GM20431 (cell line): Measurements from ENCODE around the gene ERC1.

Experiments
- in situ Hi-C: fragments of 300-500 bp; cut with MseI, MboI; formaldehyde crosslinking; loops from one replicate; pipeline ENCODE4 v1.15.0; 2020; ENCODE audit warnings: low sequenced_read_pairs; ENCODE audit not compliant: unreplicated experiment

ERC1 gene

DNA sequence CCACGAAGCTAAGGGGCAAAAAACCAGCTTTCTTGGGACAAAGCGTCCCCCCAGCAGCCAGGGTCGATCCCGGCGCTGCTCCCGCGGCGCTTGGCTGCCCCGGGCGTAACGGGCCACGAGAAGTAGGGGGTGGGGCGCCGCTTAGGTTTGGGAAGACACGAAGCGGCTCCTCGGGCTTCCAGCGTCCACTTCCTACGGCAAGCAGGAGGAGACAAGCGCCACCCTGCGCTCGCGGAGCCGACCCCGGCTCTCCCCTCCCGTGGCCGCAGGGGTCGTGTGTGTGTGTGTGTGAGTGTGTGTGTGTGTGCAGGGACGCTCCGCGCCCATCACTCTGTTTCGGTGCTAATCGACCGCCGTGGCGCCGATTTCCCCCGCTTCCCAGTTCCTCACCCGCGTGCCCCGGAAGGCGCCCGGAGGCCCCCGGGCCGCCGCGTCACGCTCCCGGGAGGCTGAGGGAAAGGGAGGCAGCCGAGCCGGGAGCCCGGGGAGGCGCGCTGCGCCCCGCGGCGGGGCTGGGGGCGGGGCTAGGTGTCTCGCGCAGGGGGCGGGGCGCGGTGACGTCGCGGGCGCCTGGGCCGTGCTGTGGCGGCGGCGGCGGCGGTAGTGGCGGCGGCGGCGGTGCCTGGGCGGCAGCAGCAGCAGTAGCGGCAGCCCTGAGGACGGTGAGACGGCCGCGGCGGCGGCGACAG lies at the start of gene ERC1:
Gene ERC1, plus strand, starts transcription at position 563 of the 689 bp plus-strand sequence. CDS start 36,681 bp downstream, outside the sequence.
- in situ Hi-C loops: no loop called here

DNA sequence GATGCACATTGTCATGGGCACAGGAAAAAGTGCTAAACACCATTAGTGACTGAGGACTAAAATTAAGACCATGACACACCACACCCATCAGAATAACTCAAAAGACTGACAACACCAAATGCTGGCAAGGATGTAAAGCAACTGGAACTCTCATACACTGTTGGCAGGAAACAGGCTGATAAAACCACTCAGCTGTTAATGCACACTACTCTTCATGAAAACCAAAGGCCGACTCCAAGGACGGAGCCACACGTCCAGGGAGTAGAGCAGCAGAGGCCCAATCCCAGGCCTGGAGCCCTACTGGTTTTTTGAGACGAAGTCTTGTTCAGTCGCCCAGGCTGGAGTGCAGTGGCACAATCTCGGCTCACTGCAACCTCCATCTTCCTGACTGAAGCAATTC lies 48.0 kb upstream of the ERC1 start:
- in situ Hi-C loops: loop anchor here (10.0 kb wide), 1 partner anchor 378 kb away; no protein-coding TSS in a partner anchor

DNA sequence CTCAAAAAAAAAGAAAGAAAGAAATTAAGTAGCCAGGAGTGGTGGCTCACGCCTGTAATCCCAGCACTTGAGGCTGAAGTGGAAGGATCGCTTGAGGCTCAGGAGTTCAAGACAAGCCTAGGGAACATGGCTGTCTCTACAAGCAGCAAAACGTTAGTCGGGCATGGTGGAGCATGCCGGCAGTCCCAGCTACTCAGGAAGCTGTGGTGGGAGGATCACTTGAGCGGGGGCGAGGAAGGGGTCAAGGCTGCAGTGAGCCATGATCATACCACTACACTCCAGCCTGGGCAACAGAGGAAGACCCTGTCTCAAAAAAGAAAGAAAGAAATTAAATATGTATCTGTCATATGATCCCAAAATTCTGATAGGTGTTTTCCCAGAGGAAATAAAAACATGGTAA lies 46.8 kb upstream of the ERC1 start:
- in situ Hi-C loops: loop anchor here (10.0 kb wide), 1 partner anchor 379 kb away; no protein-coding TSS in a partner anchor

DNA sequence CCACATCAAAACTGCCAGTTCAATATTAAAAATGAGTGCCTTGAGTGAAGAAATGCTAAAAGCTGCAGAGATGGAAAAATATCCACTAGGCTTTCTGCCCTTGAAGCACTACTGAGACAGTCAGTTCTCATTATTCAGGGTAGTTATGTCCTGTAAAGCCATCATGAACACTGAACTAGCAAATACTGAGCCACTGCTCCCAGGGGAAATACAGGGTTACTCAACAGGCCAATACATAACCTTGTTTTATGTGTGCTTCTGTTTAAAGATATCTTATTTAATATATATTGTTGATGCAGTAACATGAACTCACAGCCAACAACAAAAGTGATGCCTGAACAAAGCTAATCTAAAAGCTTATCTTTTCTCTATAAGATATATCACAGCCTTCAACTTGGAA lies 44.8 kb upstream of the ERC1 start:
- in situ Hi-C loops: loop anchor here (10.0 kb wide), 1 partner anchor 381 kb away; no protein-coding TSS in a partner anchor

DNA sequence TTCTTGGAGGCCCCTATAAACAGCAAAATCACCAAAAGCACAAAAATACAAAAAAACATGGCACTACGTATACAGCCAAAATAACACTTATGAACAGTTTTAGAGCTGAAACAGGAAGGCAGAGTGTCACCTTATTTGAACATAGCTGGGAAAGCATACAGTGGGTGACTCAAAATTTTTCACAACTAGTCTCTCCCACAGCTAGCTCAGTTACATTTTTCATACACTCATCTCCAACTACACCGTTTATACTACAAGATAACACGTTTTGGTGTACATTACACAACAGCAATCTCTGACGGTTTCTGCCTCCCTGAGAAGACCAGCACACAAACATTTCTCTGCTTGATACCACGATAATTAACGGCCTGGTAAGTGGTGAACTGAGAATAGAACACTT lies 44.4 kb upstream of the ERC1 start:
- in situ Hi-C loops: loop anchor here (10.0 kb wide), 1 partner anchor 382 kb away; no protein-coding TSS in a partner anchor

DNA sequence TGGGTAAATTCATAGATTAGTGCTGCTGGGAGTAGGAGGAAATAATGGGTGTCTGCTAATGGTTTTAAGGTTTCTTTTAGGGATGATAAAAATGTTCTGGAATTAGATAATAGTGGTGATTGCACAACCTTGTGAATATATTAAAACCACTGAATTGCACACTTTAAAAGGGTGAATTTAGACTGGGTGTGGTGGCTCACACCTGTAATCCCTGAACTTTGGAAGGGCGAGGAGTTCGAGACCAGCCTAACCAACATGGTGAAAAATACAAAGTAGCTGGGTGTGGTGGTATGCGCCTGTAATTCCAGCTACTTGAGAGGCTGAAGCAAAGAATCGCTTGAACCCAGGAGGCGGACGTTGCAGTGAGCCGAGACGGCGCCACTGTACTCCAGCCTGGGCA lies 42.8 kb upstream of the ERC1 start:
- in situ Hi-C loops: loop anchor here (10.0 kb wide), 1 partner anchor 383 kb away; no protein-coding TSS in a partner anchor

DNA sequence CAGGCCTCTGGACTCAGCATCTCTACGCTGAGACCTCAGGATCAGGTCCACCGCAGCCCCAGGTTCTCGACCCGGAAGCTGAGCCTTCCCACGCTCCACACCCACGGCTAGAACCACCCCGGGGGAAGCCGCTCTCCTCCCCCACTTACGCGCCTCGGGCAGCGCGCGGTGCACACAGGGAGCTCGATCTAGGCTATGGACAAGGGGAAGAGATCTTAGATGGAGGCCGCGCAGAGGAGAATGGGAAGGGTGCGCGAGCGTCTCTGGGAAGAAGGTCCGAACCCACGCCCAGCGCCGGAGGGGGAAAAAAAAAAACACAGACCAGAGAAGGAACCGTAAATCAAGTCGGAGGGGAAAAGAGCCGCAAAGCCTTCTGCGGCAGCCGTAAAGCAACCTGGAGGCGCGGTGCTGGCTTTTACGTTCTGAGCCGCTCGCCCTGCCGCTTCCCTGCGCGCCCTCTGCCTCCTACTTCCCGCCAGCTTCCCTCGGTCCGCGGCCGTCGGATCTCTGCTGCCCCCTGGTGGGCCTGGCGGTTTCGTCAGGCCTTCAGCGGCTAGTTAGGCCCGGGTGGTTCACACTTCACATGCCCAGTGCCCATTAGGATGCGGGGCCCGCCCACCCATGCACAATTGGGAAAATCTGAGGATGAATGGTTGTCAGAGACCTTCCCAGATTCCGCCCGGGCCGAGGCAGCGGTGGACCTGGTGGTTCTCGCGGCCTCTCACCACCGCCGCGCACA lies 41.4 kb upstream of the ERC1 start, which contains the start of gene RAD52:
Gene RAD52, minus strand, starts transcription at position 242 of the 739 bp plus-strand sequence. CDS start 16,636 bp downstream, outside the sequence.
- in situ Hi-C loops: loop anchor here (10.0 kb wide), 1 partner anchor 385 kb away; no protein-coding TSS in a partner anchor

DNA sequence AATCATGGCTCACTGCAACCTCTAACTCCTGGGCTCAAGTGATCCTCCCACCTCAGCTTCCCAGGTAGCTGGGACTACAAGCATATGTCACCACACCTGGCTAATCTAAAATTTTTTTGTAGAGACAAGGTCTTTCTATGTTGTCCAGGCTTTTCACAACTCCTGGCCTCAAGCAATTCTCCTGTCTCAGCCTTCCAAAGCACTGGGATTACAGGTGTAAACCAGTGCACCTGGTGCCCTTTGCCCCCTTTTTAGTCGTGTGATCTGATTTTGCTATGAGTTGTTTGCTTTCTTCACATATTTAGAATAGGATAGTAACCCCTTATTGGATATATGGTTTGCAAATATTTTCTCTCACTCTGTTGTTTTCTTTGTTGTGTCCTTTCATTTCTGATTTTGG lies 39.8 kb upstream of the ERC1 start:
- in situ Hi-C loops: no loop called here

DNA sequence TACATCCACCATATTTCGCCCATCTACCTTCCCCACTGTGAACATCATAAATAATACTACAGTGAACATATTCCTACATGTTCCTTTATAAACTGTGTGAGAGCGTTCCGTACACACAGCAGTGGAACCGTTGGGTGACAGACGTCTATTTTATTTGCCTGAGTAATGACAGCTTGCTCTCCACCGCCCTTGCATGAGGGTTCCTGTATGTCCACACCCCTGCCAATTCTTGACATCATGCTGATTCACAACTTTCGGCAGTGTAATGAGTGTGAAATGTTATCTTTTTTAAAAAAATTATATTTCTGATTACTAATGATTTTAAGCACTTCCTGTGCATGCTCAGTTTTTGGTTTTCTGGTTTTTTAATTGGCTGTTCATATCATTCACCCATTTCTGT lies 37.2 kb upstream of the ERC1 start:
- in situ Hi-C loops: no loop called here

DNA sequence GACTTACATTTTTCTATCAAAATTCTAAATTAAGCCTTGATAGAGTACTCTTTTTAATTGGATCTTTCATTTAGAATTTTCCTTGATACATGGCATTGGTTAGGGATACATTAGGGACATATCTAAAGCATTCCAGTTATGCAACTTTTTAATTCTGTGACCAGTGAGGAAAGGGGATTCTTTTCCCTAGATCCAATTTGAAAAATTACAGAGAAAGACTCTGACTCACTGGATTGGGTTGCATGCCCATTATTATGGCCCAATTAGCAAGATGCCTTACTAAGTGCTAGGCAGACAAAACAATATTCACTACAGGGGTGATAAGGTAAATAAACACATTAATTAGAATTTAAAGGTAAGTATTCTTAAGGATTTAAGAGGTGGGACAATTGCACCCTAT lies 36.3 kb upstream of the ERC1 start:
- in situ Hi-C loops: no loop called here

DNA sequence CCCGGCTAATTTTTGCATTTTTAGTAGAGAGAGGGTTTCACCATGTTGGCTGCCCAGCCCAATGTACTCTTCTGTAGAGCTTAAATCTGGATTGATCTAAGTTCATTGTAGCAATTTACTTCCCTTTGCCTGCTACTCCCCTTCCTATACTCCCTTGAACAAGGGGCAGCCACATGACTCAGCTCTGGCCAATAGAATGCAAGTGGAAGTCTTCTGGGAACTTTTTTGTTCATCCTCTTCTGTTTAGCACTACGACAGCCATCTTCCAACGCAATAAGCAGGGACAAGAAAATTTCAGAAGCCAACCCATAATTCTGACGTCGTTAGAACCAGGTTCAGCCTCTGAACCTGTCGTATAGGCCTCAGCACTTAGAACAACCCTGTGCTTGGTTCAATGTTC lies 35.1 kb upstream of the ERC1 start:
- in situ Hi-C loops: no loop called here

DNA sequence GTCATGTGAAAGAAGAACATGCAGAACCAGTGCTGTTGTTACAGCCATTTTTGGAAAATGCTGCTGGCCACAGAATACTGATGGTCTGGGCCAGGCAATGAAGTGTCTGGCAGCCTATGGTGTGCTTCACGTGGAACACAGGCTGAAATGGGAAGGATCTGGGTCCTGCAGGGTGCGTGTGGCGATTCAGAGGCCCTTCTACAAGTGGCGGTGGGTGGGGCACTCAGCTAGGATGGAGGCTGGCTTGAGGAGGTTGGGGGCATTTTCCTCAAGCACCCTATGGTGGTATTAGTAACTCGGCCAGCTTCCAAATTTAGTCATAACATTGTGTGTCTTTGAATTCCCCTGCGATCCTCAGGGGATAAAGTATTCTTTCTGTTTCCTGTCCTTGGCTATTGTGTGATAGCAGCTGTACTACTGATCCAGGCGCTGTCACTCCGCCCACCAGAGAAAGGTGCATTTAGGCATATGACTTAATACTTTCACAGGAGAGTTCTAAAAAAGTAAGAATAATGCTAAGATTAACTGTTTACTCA lies 32.4 kb upstream of the ERC1 start:
- in situ Hi-C loops: no loop called here

DNA sequence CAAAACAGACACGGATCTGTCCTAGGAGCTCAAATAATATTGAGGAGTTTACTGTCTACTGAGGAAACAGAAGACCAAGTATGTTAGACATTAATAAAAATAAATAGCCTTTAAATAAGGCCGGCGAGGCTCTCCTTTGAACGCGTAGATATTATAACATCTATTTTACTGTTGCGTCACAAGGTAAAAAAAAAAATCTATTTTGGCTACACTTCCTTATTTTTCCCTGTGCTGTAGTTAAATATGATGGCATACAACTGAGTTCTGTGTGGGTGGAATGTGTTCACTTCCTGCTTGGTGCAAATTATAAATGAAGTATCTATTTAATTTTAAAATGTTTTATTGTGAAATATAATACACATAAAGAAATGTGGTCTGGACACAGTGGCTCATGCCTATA lies 24.3 kb upstream of the ERC1 start:
- in situ Hi-C loops: no loop called here

DNA sequence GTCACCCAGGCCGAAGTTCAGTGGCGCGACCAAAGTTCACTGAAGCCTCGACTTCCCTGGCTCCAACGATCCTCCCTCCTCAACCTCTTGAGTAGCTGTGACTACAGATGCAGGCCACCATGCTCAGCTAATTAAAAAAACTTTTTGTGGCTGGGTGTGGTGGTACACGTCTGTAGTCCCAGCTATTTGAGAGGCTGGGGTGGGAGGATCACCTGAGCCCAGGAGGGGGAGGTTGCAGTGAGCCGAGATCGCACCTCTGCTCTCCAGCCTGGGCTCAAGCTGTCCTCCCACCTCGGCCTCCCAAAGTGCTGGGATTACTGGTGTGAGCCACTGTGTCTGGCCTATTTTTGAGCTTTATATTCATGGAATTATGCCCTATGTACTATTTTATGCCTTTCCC lies 23.4 kb upstream of the ERC1 start:
- in situ Hi-C loops: no loop called here

DNA sequence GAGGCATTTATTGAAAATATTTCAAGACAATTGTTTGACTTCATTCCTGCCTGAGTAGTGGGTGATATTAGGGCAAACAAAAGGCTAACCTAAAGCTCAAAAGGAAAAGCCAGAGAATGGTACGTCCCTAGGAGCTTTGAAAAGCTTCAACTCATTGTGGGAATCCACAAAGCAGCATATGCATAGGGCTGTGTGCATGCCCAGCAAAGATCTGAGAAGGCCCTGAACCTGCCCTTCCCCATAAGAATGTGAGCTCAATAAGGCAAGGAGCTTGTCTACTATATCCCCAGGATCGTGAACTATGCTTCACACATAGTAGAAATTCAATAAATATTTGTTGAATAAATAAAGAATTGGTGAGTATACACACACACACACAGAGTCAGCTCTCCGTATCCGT lies 22.5 kb upstream of the ERC1 start:
- in situ Hi-C loops: no loop called here

DNA sequence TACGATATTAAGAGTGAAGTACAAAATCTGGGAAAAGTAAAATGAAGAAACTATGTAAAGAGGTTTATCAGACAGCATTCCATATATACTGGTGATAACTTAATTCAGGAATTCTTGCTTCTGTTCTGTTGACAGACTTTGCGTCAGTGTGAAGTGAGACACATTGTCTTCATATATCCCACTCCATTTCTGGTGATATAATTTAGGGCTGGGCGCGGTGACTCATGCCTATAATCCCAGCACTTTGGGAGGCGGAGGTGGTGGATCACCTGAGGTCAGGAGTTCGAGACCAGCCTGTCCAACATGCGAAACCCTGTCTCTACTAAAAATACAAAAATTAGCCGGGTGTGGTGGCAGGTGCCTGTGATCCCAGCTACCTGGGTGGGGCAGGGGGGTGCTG lies 21.2 kb upstream of the ERC1 start:
- in situ Hi-C loops: no loop called here

DNA sequence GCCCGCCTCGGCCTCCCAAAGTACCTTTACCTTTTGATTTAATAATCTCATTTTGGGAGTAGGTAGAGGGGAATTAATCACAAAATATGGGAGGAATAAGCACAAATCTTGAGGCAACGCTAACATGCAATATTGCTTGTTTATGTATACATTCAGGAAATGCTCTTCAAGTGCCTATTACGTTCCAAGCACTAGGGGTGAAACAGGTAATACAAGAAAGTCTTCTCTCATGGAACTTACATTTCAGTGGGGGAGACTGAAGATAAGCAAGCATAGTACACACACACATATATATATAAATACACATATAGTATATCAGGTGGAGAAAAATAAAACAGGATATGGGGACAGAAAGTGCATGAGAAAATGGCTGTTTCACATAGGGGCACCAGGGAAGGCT lies 19.0 kb upstream of the ERC1 start:
- in situ Hi-C loops: no loop called here

DNA sequence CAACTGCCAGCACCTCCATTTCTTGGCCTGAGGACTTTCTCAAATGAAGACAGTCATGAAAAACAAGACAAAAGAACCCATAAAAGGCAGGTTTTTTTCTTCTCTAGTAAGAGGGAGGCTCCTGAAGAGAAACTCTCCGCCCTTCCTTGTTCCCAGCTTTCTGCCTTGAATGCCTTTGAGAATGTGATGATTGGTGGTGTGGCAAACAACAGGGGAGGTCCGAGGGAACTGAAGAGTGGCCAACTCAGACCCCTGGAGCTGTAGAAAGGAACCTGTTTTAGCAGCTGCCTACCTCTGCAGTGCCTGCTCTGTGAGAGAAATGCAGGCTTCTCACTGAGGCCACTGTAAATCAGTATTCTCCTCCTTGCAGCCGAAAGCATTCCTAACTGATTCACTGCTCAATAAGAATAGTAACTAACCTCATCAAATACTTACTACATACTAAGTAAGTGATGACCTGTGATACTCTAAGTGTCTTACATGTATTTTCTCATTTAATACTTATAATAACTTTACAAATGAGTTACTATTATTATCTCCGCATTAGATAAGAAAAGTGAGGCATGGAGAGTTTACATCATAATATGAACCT lies 16.7 kb upstream of the ERC1 start:
- in situ Hi-C loops: no loop called here

DNA sequence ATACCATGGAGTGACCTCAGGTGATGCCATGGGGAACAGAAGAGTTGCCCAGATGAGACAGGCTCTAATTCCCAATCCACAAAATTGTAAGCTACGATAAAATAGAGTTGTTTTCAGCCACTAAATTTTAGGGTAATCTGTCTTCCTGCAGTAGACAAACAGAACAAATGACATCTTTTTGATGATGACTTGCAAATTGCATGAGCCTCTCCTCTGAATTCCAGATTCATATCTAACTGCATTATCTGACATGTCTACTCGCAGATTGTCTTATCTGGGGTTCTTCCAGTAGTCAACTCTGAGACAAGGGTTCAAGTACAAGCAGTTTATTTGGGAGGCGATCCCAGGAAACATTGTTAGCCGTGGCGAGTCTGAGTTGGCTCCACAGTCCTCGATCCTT lies 14.4 kb upstream of the ERC1 start:
- in situ Hi-C loops: no loop called here

DNA sequence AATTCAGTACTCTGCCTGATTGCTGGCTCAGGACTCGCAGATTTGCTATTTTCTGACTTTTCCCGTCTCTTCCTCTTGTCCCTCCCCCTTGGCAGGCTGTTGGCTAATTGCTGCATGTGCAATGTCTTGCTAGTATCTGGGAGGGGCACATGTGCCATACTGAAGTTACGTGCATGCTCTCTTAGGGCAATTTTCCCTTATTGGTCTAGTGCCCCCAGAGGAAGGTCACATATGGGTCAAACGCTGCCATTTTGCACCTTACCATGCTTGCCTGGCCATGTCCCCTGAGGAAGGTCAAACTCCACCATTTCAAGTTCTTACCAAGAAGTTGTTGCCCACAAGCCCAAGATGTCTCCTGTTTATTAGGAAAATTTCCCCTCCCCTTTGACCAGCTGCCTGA lies 13.9 kb upstream of the ERC1 start:
- in situ Hi-C loops: no loop called here

DNA sequence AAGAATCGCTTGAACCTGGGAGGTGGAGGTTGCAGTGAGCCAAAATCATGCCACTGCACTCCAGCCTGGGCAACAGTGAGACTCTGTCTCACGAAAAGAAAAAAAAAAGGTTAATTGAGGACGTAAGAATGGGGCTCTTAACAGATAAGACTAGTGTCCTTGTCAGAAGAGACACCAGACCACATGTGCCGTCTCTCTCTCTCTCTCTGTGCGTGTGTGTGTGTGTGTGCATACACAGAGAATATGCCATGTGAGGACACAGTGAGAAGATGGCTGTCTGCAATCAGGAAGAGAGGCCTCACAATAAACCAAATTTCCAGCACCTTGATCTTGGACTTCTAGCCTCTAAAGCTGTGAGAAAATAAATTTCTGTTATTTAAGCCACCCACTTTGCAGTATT lies 11.7 kb upstream of the ERC1 start:
- in situ Hi-C loops: no loop called here
